ENCODE measurements around the gene ZNF552. TPM values are rescaled to one million over a fixed set of nuclear protein-coding genes. Genes with fewer than 3 reads are reported as not detected.

ZNF552 gene
- total and polyA plus RNA-seq, 2 experiments from 2014 or later: 12.9 to 26.7 TPM

GRCh38 chr19:57807541-57807940, 7.2 kb downstream of the ZNF552 start:
- no peaks in the 10 kb centered on the region for H3K27me3 ChIP-seq
- H3K36me3 ChIP-seq (replicated peaks; ENCODE audit: insufficient read depth, low read depth): no peaks in the 10 kb centered on the region
- no peaks in the 10 kb centered on the region for H4K20me1 ChIP-seq (ENCODE audit: insufficient read depth, poor library complexity, severe bottlenecking)
- H3K27ac ChIP-seq: peak overlapping the region; percentile 29
- TF ChIP-seq EZH2phosphoT487 (IDR thresholded peaks at IDR 0.05; ENCODE audit: low read depth, severe bottlenecking, unreplicated experiment) (no peak), EZH2 (IDR thresholded peaks at IDR 0.05; ENCODE audit: borderline replicate concordance) (no peak), CTCF (IDR thresholded peaks at IDR 0.05; ENCODE audit: poor library complexity) (no peak)
- peaks cover 29% of the 10 kb centered on the region for H3K4me1 ChIP-seq (ENCODE audit: insufficient read depth)
- DNase-seq (ENCODE audit: low spot score): no peak
- H3K4me2 ChIP-seq: no peak overlapping the region
- H2AFZ ChIP-seq: no peak overlapping the region
- no peaks in the 10 kb centered on the region for H3K9me3 ChIP-seq (ENCODE audit: low read depth)
- H3K4me3 ChIP-seq: no peak overlapping the region
- H3K79me2 ChIP-seq: peaks cover 58% of the 10 kb centered on the region
- whole genome bisulfite sequencing (ENCODE audit: low lambda C conversion rate, missing lambda C conversion rate): 95% methylated on average over 2 of the region's 2 CpGs
- no peaks in the 10 kb centered on the region for H3K9me2 ChIP-seq (replicated peaks; ENCODE audit: insufficient read depth)

- Histone ChIP-seq H3K4me1 (ENCODE audit: insufficient read depth) (peaks cover 18% of the 10 kb centered on the region), H4K20me1 (ENCODE audit: insufficient read depth, poor library complexity, severe bottlenecking) (no peaks in the 10 kb centered on the region), H3K9me3 (ENCODE audit: low read depth) (no peaks in the 10 kb centered on the region), H2AFZ (peak overlapping the region; percentile 54), H3K27ac (peak overlapping the region; percentile 96), H3K9me2 (replicated peaks; ENCODE audit: insufficient read depth) (no peaks in the 10 kb centered on the region), H3K79me2 (peaks cover 60% of the 10 kb centered on the region), H3K27me3 (no peaks in the 10 kb centered on the region), H3K4me2 (peak overlapping the region; percentile 86), H3K4me3 (peak overlapping the region; percentile 43), H3K36me3 (replicated peaks; ENCODE audit: insufficient read depth, low read depth) (no peaks in the 10 kb centered on the region)
- WGBS (ENCODE audit: low lambda C conversion rate, missing lambda C conversion rate): 3% methylated on average over 16 of the region's 19 CpGs
- TF ChIP-seq CTCF (IDR thresholded peaks at IDR 0.05; ENCODE audit: poor library complexity): no peak
- TF ChIP-seq EZH2phosphoT487 (IDR thresholded peaks at IDR 0.05; ENCODE audit: low read depth, severe bottlenecking, unreplicated experiment): no peak
- no peak for TF ChIP-seq EZH2 (IDR thresholded peaks at IDR 0.05; ENCODE audit: borderline replicate concordance)
- peak; percentile 61 for DNase-seq (ENCODE audit: low spot score)
Observed at GRCh38 chr19:57803594-57804325, 11.0 kb downstream of the ZNF552 start.

- DNase-seq (ENCODE audit: low spot score): no peak
- Histone ChIP-seq H4K20me1 (ENCODE audit: insufficient read depth, poor library complexity, severe bottlenecking) (no peaks in the 10 kb centered on the region), H3K4me1 (ENCODE audit: insufficient read depth) (peaks cover 18% of the 10 kb centered on the region), H3K36me3 (replicated peaks; ENCODE audit: insufficient read depth, low read depth) (no peaks in the 10 kb centered on the region), H3K4me3 (peak overlapping the region; percentile 43), H3K27me3 (no peaks in the 10 kb centered on the region), H2AFZ (peak overlapping the region; percentile 54), H3K27ac (peak overlapping the region; percentile 96), H3K4me2 (peak overlapping the region; percentile 86), H3K9me3 (ENCODE audit: low read depth) (no peaks in the 10 kb centered on the region), H3K9me2 (replicated peaks; ENCODE audit: insufficient read depth) (no peaks in the 10 kb centered on the region), H3K79me2 (peaks cover 56% of the 10 kb centered on the region)
- 13% methylated on average over 1 of the region's 6 CpGs for WGBS (ENCODE audit: low lambda C conversion rate, missing lambda C conversion rate)
- TF ChIP-seq EZH2phosphoT487 (IDR thresholded peaks at IDR 0.05; ENCODE audit: low read depth, severe bottlenecking, unreplicated experiment) (no peak), CTCF (IDR thresholded peaks at IDR 0.05; ENCODE audit: poor library complexity) (no peak), EZH2 (IDR thresholded peaks at IDR 0.05; ENCODE audit: borderline replicate concordance) (no peak)
Observed at GRCh38 chr19:57803265-57803593, 11.5 kb downstream of the ZNF552 start.

Data from hepatocyte (in vitro differentiated cells).